Epithelial cell of proximal tubule (primary cell): ENCODE results near the gene BICDL1. TPM values are rescaled to one million over a fixed set of nuclear protein-coding genes. Genes with fewer than 3 reads are reported as not detected.
A peak's percentile ranks its signal among the peaks of the same experiment; 100 is the strongest.

Source experiments
- DNase-seq: peaks from one replicate; pipeline ENCODE4 v3.0.0-alpha.2; 2011; ENCODE audit warnings: low read depth
- H3K4me3 ChIP-seq: 2 replicates; pipeline ENCODE4 v1.5.1; 2011; ENCODE audit warnings: low read depth, mild to moderate bottlenecking, low read length
- total RNA-seq: library from RNA; depleted of rRNA; stranded (reverse); fragments of >200 nt; gene quantifications from 2 replicates; pipeline ENCODE4 v1.2.3, GENCODE V29; 2015
- TF ChIP-seq, protein P1 (sequence below): conservative IDR thresholded peaks from 2 replicates; pipeline ENCODE4 v1.5.1; 2012; ENCODE audit warnings: low read depth, mild to moderate bottlenecking, low read length

The BICDL1 gene, protein sequence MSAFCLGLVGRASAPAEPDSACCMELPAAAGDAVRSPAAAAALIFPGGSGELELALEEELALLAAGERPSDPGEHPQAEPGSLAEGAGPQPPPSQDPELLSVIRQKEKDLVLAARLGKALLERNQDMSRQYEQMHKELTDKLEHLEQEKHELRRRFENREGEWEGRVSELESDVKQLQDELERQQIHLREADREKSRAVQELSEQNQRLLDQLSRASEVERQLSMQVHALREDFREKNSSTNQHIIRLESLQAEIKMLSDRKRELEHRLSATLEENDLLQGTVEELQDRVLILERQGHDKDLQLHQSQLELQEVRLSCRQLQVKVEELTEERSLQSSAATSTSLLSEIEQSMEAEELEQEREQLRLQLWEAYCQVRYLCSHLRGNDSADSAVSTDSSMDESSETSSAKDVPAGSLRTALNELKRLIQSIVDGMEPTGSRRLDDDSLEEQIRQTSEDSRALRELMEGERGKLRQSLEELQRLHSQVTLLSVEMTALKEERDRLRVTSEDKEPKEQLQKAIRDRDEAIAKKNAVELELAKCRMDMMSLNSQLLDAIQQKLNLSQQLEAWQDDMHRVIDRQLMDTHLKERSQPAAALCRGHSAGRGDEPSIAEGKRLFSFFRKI
- 4.6 and 7.0 TPM in 2 replicates for total RNA-seq

DNA sequence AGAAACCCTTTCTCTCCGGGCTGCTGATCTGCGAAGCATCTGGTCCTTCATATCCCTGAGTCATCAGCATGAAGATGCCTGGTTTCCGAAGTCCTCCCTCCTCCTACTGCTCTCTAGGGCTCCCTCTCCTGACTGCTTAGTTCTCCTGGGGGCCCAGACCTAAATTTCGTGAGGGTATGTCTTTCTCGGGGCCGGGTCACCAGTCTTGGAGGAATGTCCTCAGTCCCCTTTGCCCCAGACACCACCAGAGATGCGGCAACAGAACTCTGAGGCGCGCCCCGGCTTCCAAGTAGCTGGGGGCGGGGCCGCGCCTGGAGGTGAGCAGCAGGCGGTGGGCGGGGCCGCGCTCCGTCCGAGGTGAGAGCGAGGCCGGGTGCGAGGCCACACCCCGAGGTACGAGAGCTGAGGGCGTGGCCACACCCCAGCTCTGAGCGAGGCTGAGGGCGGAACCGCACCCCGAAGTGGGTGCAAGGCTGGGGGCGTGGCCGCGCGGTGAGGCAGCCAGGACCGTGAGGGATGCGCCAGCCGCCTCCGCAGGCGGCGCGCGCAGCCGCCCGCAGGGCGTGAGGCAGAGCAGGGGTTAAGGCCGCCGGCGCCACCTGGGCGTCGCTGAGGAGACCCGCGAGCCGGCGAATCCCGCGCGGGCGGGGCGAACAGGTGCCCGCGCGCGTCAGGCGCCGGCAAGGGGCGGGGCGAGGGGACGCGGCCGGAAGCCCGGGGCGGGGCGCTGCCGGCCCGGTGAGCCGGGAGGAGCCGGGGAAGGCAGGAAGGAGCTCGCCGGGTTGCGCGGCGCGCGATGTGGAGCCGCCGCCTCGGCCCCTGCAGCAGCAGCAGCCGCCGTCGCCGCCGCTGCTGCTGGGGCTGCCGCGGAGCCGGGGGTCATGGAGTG lies at the start of gene BICDL1:
Gene BICDL1 (plus strand): TSS at position 765 of the 889 bp plus-strand sequence. CDS start 633 bp downstream, outside the sequence.
- peak within 1 kb of the TSS; percentile 87 for H3K4me3 ChIP-seq
- no peak for DNase-seq
- TF ChIP-seq, protein P1, sequence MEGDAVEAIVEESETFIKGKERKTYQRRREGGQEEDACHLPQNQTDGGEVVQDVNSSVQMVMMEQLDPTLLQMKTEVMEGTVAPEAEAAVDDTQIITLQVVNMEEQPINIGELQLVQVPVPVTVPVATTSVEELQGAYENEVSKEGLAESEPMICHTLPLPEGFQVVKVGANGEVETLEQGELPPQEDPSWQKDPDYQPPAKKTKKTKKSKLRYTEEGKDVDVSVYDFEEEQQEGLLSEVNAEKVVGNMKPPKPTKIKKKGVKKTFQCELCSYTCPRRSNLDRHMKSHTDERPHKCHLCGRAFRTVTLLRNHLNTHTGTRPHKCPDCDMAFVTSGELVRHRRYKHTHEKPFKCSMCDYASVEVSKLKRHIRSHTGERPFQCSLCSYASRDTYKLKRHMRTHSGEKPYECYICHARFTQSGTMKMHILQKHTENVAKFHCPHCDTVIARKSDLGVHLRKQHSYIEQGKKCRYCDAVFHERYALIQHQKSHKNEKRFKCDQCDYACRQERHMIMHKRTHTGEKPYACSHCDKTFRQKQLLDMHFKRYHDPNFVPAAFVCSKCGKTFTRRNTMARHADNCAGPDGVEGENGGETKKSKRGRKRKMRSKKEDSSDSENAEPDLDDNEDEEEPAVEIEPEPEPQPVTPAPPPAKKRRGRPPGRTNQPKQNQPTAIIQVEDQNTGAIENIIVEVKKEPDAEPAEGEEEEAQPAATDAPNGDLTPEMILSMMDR: peak; percentile 62

DNA sequence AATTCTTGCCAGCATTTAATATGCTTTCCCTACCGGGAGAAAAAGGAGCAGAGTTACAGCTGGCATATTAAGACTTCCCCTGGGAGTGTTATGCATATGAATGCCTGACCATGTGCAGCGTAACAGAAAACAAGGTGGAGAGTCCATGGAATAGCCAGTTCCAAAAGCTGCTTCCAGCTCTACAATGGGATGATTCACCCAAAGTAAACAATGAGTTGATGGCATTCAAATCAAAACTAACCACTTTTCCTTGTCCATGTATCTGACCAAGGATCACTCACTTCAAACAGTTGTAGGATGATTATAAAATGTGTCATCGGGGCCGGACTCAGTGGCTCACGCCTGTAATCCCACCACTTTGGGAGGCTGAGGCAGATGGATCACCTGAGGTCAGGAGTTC lies 48.1 kb upstream of the BICDL1 start:
- TF ChIP-seq, protein P1: no peak
- H3K4me3 ChIP-seq: no peak overlapping the region
- peak; percentile 79 for DNase-seq

DNA sequence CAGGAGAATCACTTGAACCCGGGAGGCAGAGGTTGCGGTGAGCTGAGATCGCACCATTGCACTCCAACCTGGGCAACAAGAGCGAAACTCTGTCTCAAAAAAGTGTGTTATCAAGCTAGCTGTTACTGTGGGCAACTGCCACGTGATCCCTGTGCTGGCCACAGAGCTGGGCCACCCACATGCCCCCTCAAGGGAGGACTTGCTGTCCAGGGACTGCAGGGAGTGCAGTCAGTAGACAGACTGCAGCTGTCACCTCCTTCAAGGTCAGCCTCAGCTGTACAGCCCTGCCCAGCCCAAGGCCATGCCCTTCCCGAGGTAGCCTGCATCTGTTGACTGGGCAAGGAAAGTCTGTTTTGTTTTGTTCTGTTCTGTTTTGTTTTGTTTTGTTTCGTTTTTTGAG lies 46.6 kb upstream of the BICDL1 start:
- TF ChIP-seq, protein P1: no peak
- H3K4me3 ChIP-seq: no peak overlapping the region
- DNase-seq: no peak

DNA sequence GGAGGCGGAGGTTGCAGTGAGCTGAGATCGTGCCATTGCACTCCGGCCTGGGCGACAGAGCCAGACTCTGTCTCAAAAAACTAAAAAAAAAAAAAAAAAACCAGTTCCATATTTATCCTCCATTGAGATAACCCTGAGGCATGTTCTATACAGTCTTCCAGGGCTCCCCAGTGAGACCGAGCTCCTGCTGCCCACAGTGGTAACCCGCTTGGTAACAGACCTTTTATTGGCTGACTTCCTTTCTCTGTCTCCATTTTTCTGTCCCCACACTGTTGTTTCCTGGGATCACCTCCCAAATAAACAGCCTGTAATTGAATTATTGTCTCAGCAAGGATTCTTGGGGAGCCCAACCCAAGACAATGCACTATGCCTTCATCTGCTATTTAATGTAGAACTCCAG lies 42.8 kb upstream of the BICDL1 start:
- no peak overlapping the region for H3K4me3 ChIP-seq
- no peak for DNase-seq
- TF ChIP-seq, protein P1: no peak

DNA sequence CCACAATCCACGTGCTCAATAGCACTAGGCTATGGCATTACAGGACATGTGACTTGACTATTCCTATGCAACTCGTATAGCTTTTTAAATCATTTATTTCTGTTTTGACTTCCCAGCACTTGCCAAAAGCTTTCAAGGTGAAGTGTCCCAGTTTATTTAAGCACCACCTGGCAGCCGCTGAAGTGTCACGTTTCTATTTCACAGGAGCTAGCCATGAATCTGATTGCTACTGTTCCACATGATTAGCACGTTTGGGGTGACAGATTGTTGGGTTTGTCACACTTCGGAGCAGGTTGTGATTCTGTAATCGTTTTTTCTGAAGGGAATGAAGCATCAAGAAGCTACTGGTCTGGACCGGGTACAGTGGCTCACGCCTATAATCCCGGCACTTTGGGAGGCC lies 39.9 kb upstream of the BICDL1 start:
- TF ChIP-seq, protein P1: no peak
- H3K4me3 ChIP-seq: no peak overlapping the region
- DNase-seq: no peak

DNA sequence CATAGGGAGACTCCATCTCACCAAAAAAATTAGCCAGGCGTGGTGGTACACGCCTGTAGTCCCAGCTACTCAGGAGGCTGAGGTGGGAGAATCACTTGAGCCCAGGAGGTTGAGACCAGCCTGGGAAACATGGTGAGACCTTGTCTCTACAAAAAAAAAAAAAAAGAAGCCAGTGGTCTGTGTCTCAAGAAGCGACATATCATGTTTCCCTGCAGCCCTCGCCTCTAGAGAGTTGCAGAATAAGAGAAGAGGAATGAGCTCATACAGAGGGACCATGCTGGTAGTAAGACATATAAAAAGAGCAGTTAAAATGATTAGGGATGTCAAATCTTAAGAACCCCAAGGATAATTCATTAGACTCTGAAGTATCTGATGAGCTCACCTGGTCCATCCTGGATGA lies 39.4 kb upstream of the BICDL1 start:
- TF ChIP-seq, protein P1: no peak
- no peak for DNase-seq
- H3K4me3 ChIP-seq: no peak overlapping the region
